Neural cell (in vitro differentiated cells): Measurements from ENCODE around the gene SHISAL1. TPM values are rescaled to one million over a fixed set of nuclear protein-coding genes. Genes with fewer than 3 reads are reported as not detected.

Experiments used
- H2AFZ ChIP-seq: fragments of 200-600, 300-800 bp; sonication (generic), shearing (Covaris generic); 2 replicates; pipeline ENCODE4 v1.6.0; 2014; ENCODE audit warnings: low read depth, mild to moderate bottlenecking, antibody characterized with exemption, low read length, moderate library complexity
- H3F3A ChIP-seq: fragments of 200-600 bp; shearing (Covaris generic); 2 replicates; pipeline ENCODE4 v1.6.1; 2016; ENCODE audit warnings: mild to moderate bottlenecking, moderate library complexity, mixed read lengths, antibody characterized with exemption, low read length; ENCODE audit not compliant: insufficient read depth, poor library complexity, severe bottlenecking
- H3K27ac ChIP-seq: fragments of 200-600, 300-800 bp; sonication (generic), shearing (Covaris generic); 2 replicates; pipeline ENCODE4 v1.5.1; 2014; ENCODE audit warnings: mild to moderate bottlenecking, low read length, moderate library complexity
- H3K27me3 ChIP-seq: fragments of 300-800, 200-600 bp; sonication (generic), shearing (Covaris generic); 2 replicates; pipeline ENCODE4 v1.6.0; 2014; ENCODE audit warnings: mild to moderate bottlenecking, low read depth, low read length, moderate library complexity; ENCODE audit not compliant: insufficient read depth
- H3K36me3 ChIP-seq: fragments of 300-800, 200-600 bp; sonication (generic), shearing (Covaris generic); 2 replicates; pipeline ENCODE4 v1.5.1; 2014; ENCODE audit warnings: mild to moderate bottlenecking, antibody characterized with exemption, low read length, moderate library complexity; ENCODE audit not compliant: insufficient read depth
- H3K4me2 ChIP-seq: fragments of 300-800, 200-600 bp; sonication (generic), shearing (Covaris generic); 2 replicates; pipeline ENCODE4 v1.6.0; 2014; ENCODE audit warnings: mild to moderate bottlenecking, low read length
- H3K4me3 ChIP-seq: fragments of 300-800, 200-600 bp; sonication (generic), shearing (Covaris generic); 2 replicates; pipeline ENCODE4 v1.5.1; 2014; ENCODE audit warnings: mild to moderate bottlenecking, low read length, moderate library complexity
- H3K79me2 ChIP-seq: fragments of 200-600 bp; shearing (Covaris generic); replicated peaks from 2 replicates; pipeline ENCODE4 v1.6.0; 2014; ENCODE audit warnings: mild to moderate bottlenecking, low read length, moderate library complexity; ENCODE audit not compliant: insufficient read depth
- H3K9ac ChIP-seq: fragments of 300-800, 200-600 bp; sonication (generic), shearing (Covaris generic); 2 replicates; pipeline ENCODE4 v1.6.1; 2016; ENCODE audit warnings: mild to moderate bottlenecking, low read length, mixed read lengths
- H3K9me2 ChIP-seq: fragments of 200-600 bp; shearing (Covaris generic); 2 replicates; pipeline ENCODE4 v1.6.1; 2016; ENCODE audit warnings: mild to moderate bottlenecking, low read length, mixed read lengths; ENCODE audit not compliant: insufficient read depth
- H3K9me3 ChIP-seq: fragments of 200-600, 300-800 bp; sonication (generic), shearing (Covaris generic); 2 replicates; pipeline ENCODE4 v1.6.1; 2016; ENCODE audit warnings: mild to moderate bottlenecking, mixed run types, low read length, moderate library complexity, mixed read lengths
- H4K20me1 ChIP-seq: fragments of 200-600 bp; shearing (Covaris generic); 2 replicates; pipeline ENCODE4 v1.6.1; 2016; ENCODE audit warnings: mild to moderate bottlenecking, mixed run types; ENCODE audit not compliant: insufficient read depth
- EP300 ChIP-seq: fragments of 450-650 bp; conservative IDR thresholded peaks from 2 replicates; pipeline ENCODE4 v1.6.1; 2014; ENCODE audit warnings: antibody characterized with exemption, mild to moderate bottlenecking, moderate library complexity; ENCODE audit not compliant: poor library complexity, severe bottlenecking
- EZH2 ChIP-seq: fragments of 200-600, 300-800 bp; shearing (Covaris generic), sonication (generic); IDR thresholded peaks from 2 replicates; pipeline ENCODE4 v1.6.1; 2014; ENCODE audit warnings: antibody characterized with exemption, low read length, borderline replicate concordance, mild to moderate bottlenecking; ENCODE audit not compliant: insufficient read depth, poor library complexity, severe bottlenecking
- MXI1 ChIP-seq: fragments of 450-650 bp; conservative IDR thresholded peaks from 2 replicates; pipeline ENCODE4 v1.6.1; 2014; ENCODE audit warnings: antibody characterized with exemption, mild to moderate bottlenecking; ENCODE audit not compliant: poor library complexity, severe bottlenecking
- POLR2AphosphoS5 ChIP-seq: IDR thresholded peaks from 2 replicates; pipeline ENCODE4 v1.6.1; 2012
- RAD21 ChIP-seq: fragments of 450-650 bp; conservative IDR thresholded peaks from 2 replicates; pipeline ENCODE4 v1.6.1; 2014; ENCODE audit warnings: antibody characterized with exemption, mild to moderate bottlenecking, moderate library complexity
- REST ChIP-seq: IDR thresholded peaks from 2 replicates; pipeline ENCODE4 v1.6.1; 2012; ENCODE audit warnings: borderline replicate concordance
- SMC3 ChIP-seq: fragments of 450-650 bp; conservative IDR thresholded peaks from 2 replicates; pipeline ENCODE4 v1.6.1; 2014; ENCODE audit warnings: antibody characterized with exemption, mild to moderate bottlenecking, moderate library complexity; ENCODE audit not compliant: poor library complexity
- TAF1 ChIP-seq: IDR thresholded peaks from 2 replicates; pipeline ENCODE4 v1.6.1; 2012; ENCODE audit warnings: low read depth
- polyA plus RNA-seq: library from polyadenylated mRNA; depleted of rRNA; stranded (reverse); fragments of >200 nt; gene quantifications from 2 replicates; pipeline ENCODE4 v1.2.3, GENCODE V29; 2014
- TF ChIP-seq, protein P1 (sequence below): fragments of 450-650 bp; IDR thresholded peaks from 2 replicates; pipeline ENCODE4 v1.5.1; 2014; ENCODE audit warnings: antibody characterized with exemption, mild to moderate bottlenecking, moderate library complexity; ENCODE audit not compliant: poor library complexity, severe bottlenecking

Gene SHISAL1
- polyA plus RNA-seq, 1 donor from 2014 or later = 15.4 TPM

- Histone ChIP-seq H3K4me3 (no peak overlapping the region), H3K36me3 (no peaks in the 10 kb centered on the region), H4K20me1 (no peaks in the 10 kb centered on the region), H2AFZ (no peak overlapping the region), H3K9me2 (no peaks in the 10 kb centered on the region), H3K4me2 (no peak overlapping the region), H3K9ac (no peak overlapping the region), H3F3A (no peaks in the 10 kb centered on the region), H3K79me2 (no peaks in the 10 kb centered on the region), H3K27me3 (no peaks in the 10 kb centered on the region), H3K9me3 (peaks cover 10% of the 10 kb centered on the region), H3K27ac (no peak overlapping the region)
- TF ChIP-seq, protein P1, sequence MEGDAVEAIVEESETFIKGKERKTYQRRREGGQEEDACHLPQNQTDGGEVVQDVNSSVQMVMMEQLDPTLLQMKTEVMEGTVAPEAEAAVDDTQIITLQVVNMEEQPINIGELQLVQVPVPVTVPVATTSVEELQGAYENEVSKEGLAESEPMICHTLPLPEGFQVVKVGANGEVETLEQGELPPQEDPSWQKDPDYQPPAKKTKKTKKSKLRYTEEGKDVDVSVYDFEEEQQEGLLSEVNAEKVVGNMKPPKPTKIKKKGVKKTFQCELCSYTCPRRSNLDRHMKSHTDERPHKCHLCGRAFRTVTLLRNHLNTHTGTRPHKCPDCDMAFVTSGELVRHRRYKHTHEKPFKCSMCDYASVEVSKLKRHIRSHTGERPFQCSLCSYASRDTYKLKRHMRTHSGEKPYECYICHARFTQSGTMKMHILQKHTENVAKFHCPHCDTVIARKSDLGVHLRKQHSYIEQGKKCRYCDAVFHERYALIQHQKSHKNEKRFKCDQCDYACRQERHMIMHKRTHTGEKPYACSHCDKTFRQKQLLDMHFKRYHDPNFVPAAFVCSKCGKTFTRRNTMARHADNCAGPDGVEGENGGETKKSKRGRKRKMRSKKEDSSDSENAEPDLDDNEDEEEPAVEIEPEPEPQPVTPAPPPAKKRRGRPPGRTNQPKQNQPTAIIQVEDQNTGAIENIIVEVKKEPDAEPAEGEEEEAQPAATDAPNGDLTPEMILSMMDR = no peak
- TF ChIP-seq SMC3 (no peak), RAD21 (no peak), EZH2 (no peak), MXI1 (no peak), REST (no peak), TAF1 (no peak), POLR2AphosphoS5 (no peak), EP300 (no peak)
These were observed 105.4 kb downstream of the SHISAL1 start for GRCh38 chr22:44207173-44207980.

DNA sequence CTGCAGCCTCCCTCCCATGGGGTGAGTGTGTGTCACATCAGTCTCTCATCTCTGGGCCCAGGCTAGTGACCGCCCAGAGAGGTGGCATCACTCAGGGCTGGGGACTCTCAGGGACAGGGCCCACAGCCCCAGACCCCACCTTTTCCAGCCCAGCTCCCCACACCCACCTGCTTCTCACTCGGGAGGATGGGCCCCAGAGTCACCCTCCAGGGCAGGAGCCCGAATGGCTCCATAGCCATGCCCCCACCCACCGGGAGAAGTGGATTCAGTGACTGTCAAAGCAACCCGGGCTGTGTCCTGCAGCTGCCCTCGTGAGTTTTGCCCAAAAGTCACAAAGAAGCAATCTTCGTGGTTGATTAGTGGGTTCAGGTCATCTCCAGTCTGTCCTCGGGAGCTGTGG, 106.1 kb downstream of the SHISAL1 start:
- Histone ChIP-seq H3F3A (no peaks in the 10 kb centered on the region), H4K20me1 (no peaks in the 10 kb centered on the region), H3K9me3 (peaks cover 10% of the 10 kb centered on the region), H3K9me2 (no peaks in the 10 kb centered on the region), H3K36me3 (no peaks in the 10 kb centered on the region), H3K27me3 (no peaks in the 10 kb centered on the region), H3K79me2 (no peaks in the 10 kb centered on the region), H3K4me2 (no peak overlapping the region), H2AFZ (no peak overlapping the region), H3K4me3 (no peak overlapping the region), H3K9ac (no peak overlapping the region), H3K27ac (no peak overlapping the region)
- TF ChIP-seq EP300 (no peak), REST (no peak), SMC3 (no peak), EZH2 (no peak), MXI1 (no peak), RAD21 (no peak), POLR2AphosphoS5 (no peak), TAF1 (no peak)
- TF ChIP-seq, protein P1 = no peak
